ENCODE data around the gene DLEU7. TPM values are rescaled to one million over a fixed set of nuclear protein-coding genes. Genes with fewer than 3 reads are reported as not detected.

DLEU7 gene
- total RNA-seq, 1 donor from 2014 or later = not detected

- H3K9me3 Mint-ChIP-seq = no peaks in the 10 kb centered on the region
- no peaks in the 10 kb centered on the region for H3K36me3 Mint-ChIP-seq (ENCODE audit: low read depth)
- ChIA-PET CTCF (interaction anchor here (0.6 to 2.2 kb wide), 48 partner anchors 10 to 824 kb away, joined by 3 to 50 read pairs (median 6); partner anchors contain the start of genes RNASEH2B and TRIM13), POLR2A (interaction anchor here (0.5 to 3.9 kb wide), 52 partner anchors 10 to 1194 kb away, joined by 3 to 187 read pairs (median 4); partner anchors contain the start of genes SPRYD7 and TRIM13)
- ATAC-seq (ENCODE audit: low read depth) (peak; percentile 76), DNase-seq (no peak)
- TF ChIP-seq CTCF (IDR thresholded peaks at IDR 0.05) = no peak
- intact Hi-C loops (cut with micrococcal nuclease) = loop anchor here (1.0 to 5.0 kb wide), 6 partner anchors 44 to 863 kb away; partner anchors contain the start of gene SPRYD7
- peaks cover 40% of the 10 kb centered on the region for H3K4me1 Mint-ChIP-seq
- H3K4me3 Mint-ChIP-seq = peak overlapping the region; percentile 64
- H3K27me3 Mint-ChIP-seq = no peaks in the 10 kb centered on the region
- peak overlapping the region; percentile 95 for H3K27ac Mint-ChIP-seq
Measured at GRCh38 chr13:50800091-50800739, 43.3 kb downstream of the DLEU7 start.

GRCh38 chr13:50798923-50799322 is 44.6 kb downstream of the DLEU7 start:
- Mint-ChIP-seq H3K9me3 (no peaks in the 10 kb centered on the region), H3K27ac (peak overlapping the region; percentile 95), H3K4me1 (peaks cover 47% of the 10 kb centered on the region), H3K27me3 (no peaks in the 10 kb centered on the region), H3K36me3 (ENCODE audit: low read depth) (no peaks in the 10 kb centered on the region), H3K4me3 (peak overlapping the region; percentile 29)
- no peak for TF ChIP-seq CTCF (IDR thresholded peaks at IDR 0.05)
- CTCF ChIA-PET = interaction anchor here (0.6 to 1.1 kb wide), 2 partner anchors 113 to 412 kb away, joined by 3 read pairs; no protein-coding TSS in a partner anchor
- POLR2A ChIA-PET = interaction anchor here (0.6 to 3.9 kb wide), 11 partner anchors 25 to 802 kb away, joined by 3 to 187 read pairs (median 5); partner anchors contain the start of gene TRIM13
- DNase-seq = no peak
- intact Hi-C loops (cut with micrococcal nuclease) = no loop called here
- no peak for ATAC-seq (ENCODE audit: low read depth)

- ChIA-PET POLR2A (interaction anchor here (0.9 to 1.5 kb wide), 3 partner anchors 24 to 670 kb away, joined by 3 read pairs; no protein-coding TSS in a partner anchor), CTCF (no interaction called here)
- H3K9me3 Mint-ChIP-seq = peaks cover 3% of the 10 kb centered on the region
- H3K4me1 Mint-ChIP-seq = peaks cover 64% of the 10 kb centered on the region
- H3K27me3 Mint-ChIP-seq = no peaks in the 10 kb centered on the region
- DNase-seq (no peak), ATAC-seq (ENCODE audit: low read depth) (no peak)
- no peak for TF ChIP-seq CTCF (IDR thresholded peaks at IDR 0.05)
- H3K27ac Mint-ChIP-seq = no peak overlapping the region
- intact Hi-C loops (cut with micrococcal nuclease) = no loop called here
- no peaks in the 10 kb centered on the region for H3K36me3 Mint-ChIP-seq (ENCODE audit: low read depth)
- no peak overlapping the region for H3K4me3 Mint-ChIP-seq
Measured at GRCh38 chr13:50797091-50797490, 46.4 kb downstream of the DLEU7 start.

- no peak for TF ChIP-seq CTCF (IDR thresholded peaks at IDR 0.05)
- Mint-ChIP-seq H3K9me3 (peaks cover 3% of the 10 kb centered on the region), H3K4me3 (no peak overlapping the region), H3K27ac (no peak overlapping the region), H3K36me3 (ENCODE audit: low read depth) (no peaks in the 10 kb centered on the region), H3K4me1 (peaks cover 60% of the 10 kb centered on the region), H3K27me3 (no peaks in the 10 kb centered on the region)
- intact Hi-C loops (cut with micrococcal nuclease) = no loop called here
- DNase-seq (no peak), ATAC-seq (ENCODE audit: low read depth) (no peak)
- CTCF ChIA-PET = no interaction called here
- POLR2A ChIA-PET = interaction anchor here (0.6 to 1.3 kb wide), 2 partner anchors 24 to 819 kb away, joined by 3 to 5 read pairs; no protein-coding TSS in a partner anchor
Measured at GRCh38 chr13:50796463-50796862, 47.0 kb downstream of the DLEU7 start.

GRCh38 chr13:50794226-50794625 is 49.3 kb downstream of the DLEU7 start:
- TF ChIP-seq CTCF (IDR thresholded peaks at IDR 0.05) = no peak
- DNase-seq (no peak), ATAC-seq (ENCODE audit: low read depth) (no peak)
- no peaks in the 10 kb centered on the region for H3K27me3 Mint-ChIP-seq
- intact Hi-C loops (cut with micrococcal nuclease) = no loop called here
- H3K36me3 Mint-ChIP-seq (ENCODE audit: low read depth) = no peaks in the 10 kb centered on the region
- H3K4me3 Mint-ChIP-seq = no peak overlapping the region
- H3K9me3 Mint-ChIP-seq = peaks cover 3% of the 10 kb centered on the region
- CTCF ChIA-PET = no interaction called here
- POLR2A ChIA-PET = interaction anchor here (0.6 to 1.4 kb wide), 6 partner anchors 9 to 670 kb away, joined by 3 to 9 read pairs (median 3); no protein-coding TSS in a partner anchor
- H3K27ac Mint-ChIP-seq = no peak overlapping the region
- peaks cover 38% of the 10 kb centered on the region for H3K4me1 Mint-ChIP-seq
